Measurements from ENCODE around the gene NLGN1. TPM values are rescaled to one million over a fixed set of nuclear protein-coding genes. Genes with fewer than 3 reads are reported as not detected.

NLGN1 gene
- total RNA-seq (2021; ENCODE audit: unreplicated experiment) (0.85 TPM), Bru-seq, nascent RNA (percentile 15 among the genes with signal in this experiment), BruChase-seq, experiment 1, labeled RNA remaining after a 2-hour chase (percentile 18 among the genes with signal in this experiment), BruChase-seq, experiment 2, labeled RNA remaining after a 6-hour chase (percentile 14 among the genes with signal in this experiment)
- polyA plus RNA-seq (2012; ENCODE audit: insufficient read length): not detected
- long read RNA-seq: 0 reads

- BruUV-seq (replicated peaks): no TSS peak
Observed at GRCh38 chr3:173397161-173398110, at the start of gene NLGN1. Gene NLGN1 (plus strand): TSS chr3:173397744.

More at GRCh38 chr3:173397161-173398110, at the start of gene NLGN1:
- in situ Hi-C loops (cut with HindIII; ENCODE audit: low pct_unique_long_range_greater_than_20kb, low sequenced_read_pairs): no loop called here
- Histone ChIP-seq H3K4me1 (ENCODE audit: control insufficient read depth, insufficient read depth, low read length) (peaks cover 17% of the 10 kb centered on the region), H3K9me3 (ENCODE audit: control insufficient read depth, insufficient read depth, low read depth, low read length) (no peaks in the 10 kb centered on the region), H3K27me3 (ENCODE audit: control insufficient read depth, insufficient read depth, low read length) (peaks cover 64% of the 10 kb centered on the region), H3K27ac (ENCODE audit: low read length) (no peak within 1 kb of the TSS), H3K36me3 (ENCODE audit: control insufficient read depth, insufficient read depth, low read length) (no peaks in the 10 kb centered on the region), H3K4me3 (ENCODE audit: low read depth in 2 of 2, low read length in 2 of 2) (peak within 1 kb of the TSS; percentile 46 to 81)
- peak; percentile 73 for ATAC-seq
- TF ChIP-seq CTCF (IDR thresholded peaks at IDR 0.05) (peak; percentile 44), REST (IDR thresholded peaks at IDR 0.05; ENCODE audit: insufficient read depth in 1 of 2, low read depth in 2 of 2, low read length in 1 of 2) (no peak), POLR2AphosphoS5 (IDR thresholded peaks at IDR 0.05; ENCODE audit: low read depth, low read length) (no peak)
- ChIA-PET CTCF (no interaction called here), POLR2A (no interaction called here)
- no peak for DNase-seq (ENCODE audit: low read depth, low spot score)
- intact Hi-C loops (cut with micrococcal nuclease; ENCODE audit: unreplicated experiment): no loop called here

Measured in Panc1 (cell line).